IPS-NIHi7 (cell line): ENCODE results near the gene SETDB1.
A peak's percentile ranks its signal among the peaks of the same experiment; 100 is the strongest.

ENCODE experiments used
- DNase-seq: peaks from one replicate; pipeline ENCODE4 v3.0.0; 2012; ENCODE audit warnings: mixed read lengths; ENCODE audit errors: extremely low spot score

SETDB1 gene

GRCh38 chr1:150974580-150975478 is 48.7 kb downstream of the SETDB1 start, which contains the start of gene CERS2:
Gene CERS2 (minus strand): TSS chr1:150974835. CDS start chr1:150969090, 5,745 bp downstream.
- peak; percentile 83 for DNase-seq

- no peak for DNase-seq
Measured at GRCh38 chr1:150976401-150976821, 50.2 kb downstream of the SETDB1 start.

DNA sequence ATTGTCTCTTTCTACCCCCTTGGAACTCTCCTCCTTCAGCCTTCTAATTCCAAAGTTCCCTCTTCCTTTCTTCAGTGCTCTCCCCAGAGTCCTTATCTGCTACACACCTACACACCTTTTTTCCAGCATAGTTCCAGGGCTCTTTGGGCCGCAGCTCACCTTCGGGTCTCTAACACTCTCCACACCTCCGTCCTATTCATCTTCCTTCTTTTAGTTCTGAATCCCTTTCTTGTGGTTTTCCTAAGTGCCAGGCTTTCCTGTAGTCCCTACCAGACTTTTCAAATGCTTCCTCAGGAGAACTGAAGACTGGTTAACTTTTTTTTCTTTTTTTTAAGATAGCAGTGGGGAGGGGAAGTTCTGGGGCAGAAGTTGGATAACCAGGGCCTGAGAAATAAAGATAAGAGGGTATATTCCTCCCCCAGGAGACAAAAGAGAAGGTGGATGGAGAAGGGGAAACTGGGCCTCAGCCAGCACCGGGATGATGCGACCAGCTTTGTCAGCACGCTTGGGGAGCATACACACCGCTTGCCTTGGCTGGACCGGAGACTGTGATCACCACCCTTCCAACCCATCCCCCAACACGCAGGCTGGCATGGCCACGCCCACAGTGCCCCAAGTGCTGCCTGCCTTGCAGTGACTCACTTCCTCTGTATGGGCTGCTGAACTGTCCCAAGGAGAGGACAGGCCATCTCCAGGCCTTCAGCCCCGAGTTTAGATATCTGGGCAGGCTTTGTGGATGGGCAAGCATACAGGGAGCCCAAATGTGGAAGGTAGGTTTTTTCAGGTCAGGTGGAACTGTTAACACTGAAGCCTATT is 50.9 kb downstream of the SETDB1 start:
- peak; percentile 48 for DNase-seq

- peak; percentile 84 for DNase-seq
Measured at GRCh38 chr1:150979092-150980056, 53.2 kb downstream of the SETDB1 start.

GRCh38 chr1:150981177-150981804 is 55.1 kb downstream of the SETDB1 start:
- DNase-seq, result peak; percentile 90

DNA sequence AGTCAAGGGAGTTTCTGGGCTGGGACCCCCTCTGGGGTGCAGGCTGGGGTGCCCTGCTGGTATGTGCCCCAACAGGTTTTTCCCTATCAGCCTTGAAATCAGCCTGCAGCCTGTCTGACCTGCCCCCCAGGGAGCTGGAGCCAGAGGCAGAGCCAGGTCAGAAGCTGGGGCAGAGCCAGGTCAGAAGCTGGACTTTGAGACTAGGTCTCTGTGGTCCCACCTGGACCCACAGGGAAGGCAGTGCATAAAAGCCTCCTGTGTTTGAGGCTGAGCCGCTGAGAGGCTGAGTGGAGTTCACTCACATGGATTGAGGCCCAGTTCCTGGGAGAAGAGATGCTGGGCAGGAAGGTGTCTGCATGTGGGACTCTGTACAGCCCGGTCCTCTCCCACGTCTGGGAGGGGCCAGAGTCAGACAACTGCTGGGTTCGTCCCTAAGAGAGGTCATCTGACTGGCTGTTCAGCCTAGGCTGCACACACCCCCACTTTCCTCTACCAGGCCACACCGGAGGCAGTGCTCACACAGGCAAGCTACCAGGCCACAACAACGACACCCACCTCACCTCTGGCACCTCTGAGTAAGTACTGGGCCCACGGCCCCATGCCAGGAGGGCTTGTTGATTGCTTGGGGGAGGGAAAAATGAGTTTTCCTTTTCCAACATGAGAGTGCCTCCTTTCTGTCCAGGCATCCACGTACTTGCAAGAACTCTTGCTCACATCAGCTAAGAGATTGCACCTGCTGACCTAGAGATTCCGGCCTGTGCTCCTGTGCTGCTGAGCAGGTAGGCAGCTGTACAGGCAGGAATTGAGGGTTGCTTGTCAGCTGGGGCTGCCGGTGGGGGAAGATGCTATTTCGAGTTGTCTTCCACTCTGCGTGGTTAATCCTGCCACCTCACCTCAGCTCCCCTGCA is 55.9 kb downstream of the SETDB1 start, which contains the start of gene ANXA9:
Gene ANXA9, plus strand, starts transcription at position 488 of the 908 bp plus-strand sequence. CDS start 814 bp downstream, outside the sequence.
- no peak for DNase-seq

- no peak for DNase-seq
Measured at GRCh38 chr1:150985179-150985825, 59.1 kb downstream of the SETDB1 start.

DNA sequence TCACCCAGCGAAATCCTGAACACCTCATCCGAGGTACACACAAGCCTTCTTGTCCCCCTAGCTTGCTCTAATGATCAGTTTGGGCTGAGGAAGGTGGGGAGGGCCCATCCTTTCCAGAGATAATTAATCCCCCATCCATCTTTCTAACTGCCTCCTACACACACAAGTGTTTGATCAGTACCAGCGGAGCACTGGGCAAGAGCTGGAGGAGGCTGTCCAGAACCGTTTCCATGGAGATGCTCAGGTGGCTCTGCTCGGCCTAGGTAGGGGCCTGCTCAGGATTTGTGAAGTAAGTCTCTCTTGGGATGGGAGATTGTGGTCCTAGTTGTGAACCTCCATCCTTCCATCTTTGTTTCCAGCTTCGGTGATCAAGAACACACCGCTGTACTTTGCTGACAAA is 61.8 kb downstream of the SETDB1 start:
- DNase-seq, result no peak

- no peak for DNase-seq
Measured at GRCh38 chr1:150992626-150993025, 66.5 kb downstream of the SETDB1 start.

DNA sequence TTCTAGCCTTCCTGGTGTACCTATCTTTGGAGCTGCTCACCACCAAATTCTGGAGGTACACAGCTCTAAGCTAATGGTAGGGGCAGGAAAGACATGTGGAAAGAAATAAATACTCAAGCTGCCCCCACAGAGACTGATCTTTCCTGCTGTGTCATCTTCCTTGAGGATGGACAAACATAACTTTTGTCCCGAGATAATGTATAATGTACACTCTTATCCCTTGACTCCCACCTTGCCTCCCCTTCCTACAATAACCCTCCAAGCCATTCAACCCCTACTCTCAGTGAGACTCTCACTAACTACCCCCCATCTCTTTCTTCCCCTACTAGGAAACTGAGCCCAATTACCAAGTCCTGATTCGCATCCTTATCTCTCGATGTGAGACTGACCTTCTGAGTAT is 68.1 kb downstream of the SETDB1 start:
- DNase-seq, result no peak

GRCh38 chr1:150995460-150995859 is 69.3 kb downstream of the SETDB1 start:
- DNase-seq, result no peak

- DNase-seq, result peak; percentile 46
Measured at GRCh38 chr1:150995896-150996295, 69.7 kb downstream of the SETDB1 start.

DNA sequence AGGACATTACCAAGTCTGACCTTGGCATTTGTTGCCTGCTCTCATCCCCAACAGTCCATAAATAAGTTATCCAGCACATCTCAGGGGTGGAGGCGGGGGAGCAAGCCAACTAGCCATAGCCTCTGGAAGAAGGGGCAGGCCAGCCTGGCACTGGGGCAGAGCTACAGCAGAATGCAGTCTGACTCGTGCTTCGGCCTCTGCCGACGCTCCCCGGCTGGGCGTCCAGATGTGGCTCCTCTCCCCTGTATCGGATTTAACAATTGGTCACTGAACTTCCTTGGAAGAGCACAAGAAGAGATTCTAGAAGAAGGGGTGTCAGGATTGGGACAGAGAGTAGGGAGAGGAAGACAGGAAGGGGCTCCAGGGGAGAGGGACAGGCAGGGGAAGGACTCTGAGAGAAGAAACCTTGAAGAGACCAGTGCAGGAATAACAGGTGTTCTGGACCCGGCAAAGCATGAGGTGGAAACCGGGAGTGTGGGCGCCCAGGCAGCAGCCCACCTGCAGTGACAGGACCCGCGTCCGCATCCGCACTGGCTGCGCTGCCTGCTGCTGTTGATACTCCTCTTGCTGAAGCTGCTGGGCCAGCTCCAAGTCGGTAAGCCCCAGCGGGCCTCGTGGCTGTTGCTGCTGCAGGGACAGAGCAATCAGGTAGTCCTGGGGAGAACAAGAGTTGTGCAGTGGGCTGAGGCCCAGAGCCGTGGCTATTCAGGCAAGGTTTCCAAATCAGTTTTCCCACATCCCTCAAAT is 71.1 kb downstream of the SETDB1 start:
- no peak for DNase-seq

DNA sequence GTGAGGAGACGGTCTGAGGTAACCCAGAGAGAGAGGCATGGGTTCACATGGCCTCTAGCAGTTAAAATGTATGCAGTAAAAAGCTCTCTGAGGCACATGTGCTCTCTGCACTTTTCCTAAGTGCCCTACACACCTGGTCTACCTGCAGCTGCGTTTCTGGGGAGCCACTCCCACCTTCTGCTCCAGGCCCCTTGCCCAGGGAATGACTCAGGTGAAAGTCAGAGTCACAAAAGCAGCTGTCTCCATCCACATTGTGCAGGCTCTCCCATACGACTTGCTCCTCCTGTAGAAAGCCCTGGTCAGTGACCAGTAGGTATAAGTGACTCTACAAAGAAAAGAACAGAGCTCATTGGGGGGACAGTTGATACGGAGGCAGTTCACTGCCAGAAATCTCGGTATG is 71.8 kb downstream of the SETDB1 start:
- DNase-seq, result no peak

DNA sequence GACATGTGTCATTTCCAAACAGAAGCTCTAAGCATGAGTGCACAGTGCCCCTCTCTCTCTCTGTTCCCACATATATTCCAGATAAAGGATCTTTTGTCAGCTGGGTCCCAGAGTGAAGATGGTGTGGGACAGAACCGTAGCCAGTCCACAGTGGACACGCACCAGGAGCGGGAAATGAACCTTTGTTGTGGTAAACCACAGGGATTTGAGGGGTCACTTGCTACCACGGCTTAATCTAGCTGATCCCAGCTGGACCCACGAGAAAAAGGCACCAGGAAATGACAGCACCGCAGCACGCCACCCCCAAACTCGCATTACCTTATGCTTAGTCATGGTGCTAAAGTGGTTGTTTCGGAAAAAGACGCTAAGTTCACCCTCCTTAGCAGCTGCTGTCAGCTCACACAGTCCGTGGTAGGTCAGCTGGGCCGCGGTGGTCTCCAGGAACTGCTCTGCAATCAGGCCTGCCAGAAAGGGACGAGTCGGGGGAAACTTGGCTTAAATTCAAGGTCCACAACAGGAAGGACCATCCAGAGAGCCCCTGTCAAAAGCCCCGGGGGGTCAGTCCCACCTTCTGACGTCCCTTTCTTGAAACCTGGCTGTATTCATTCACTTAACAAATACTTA is 73.0 kb downstream of the SETDB1 start:
- no peak for DNase-seq

- no peak for DNase-seq
Measured at GRCh38 chr1:150999926-151000325, 73.8 kb downstream of the SETDB1 start.

GRCh38 chr1:151000408-151000807 is 74.2 kb downstream of the SETDB1 start:
- no peak for DNase-seq

DNA sequence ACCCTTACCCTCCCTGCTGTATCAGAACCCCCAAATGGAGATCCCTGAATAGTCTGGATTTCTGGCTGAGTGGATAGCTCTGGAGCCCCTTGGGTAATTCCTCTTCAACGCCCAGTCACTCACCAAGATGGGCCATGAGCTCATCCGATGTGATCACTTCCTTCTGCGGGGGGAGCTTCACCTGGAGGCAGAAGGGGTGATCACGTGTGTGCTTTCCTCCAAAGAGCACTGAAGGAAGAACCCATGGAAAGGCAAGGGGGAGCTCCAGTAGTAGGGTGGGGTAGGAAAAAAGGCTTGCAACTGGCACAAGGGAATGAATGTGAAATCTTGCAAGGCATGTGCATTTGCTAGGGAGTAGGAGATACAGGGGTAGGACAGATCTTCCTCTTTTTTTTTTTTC is 75.4 kb downstream of the SETDB1 start:
- no peak for DNase-seq
